Measurements from ENCODE around the gene GPR155.
A peak's percentile ranks its signal among the peaks of the same experiment; 100 is the strongest.

The GPR155 gene

GRCh38 chr2:174486563-174487107 is at the start of gene GPR155:
GPR155 (minus strand) TSS chr2:174487029; CDS start chr2:174481956, 5,073 bp downstream.
- peak; percentile 45 for DNase-seq (ENCODE audit: low spot score)

DNA sequence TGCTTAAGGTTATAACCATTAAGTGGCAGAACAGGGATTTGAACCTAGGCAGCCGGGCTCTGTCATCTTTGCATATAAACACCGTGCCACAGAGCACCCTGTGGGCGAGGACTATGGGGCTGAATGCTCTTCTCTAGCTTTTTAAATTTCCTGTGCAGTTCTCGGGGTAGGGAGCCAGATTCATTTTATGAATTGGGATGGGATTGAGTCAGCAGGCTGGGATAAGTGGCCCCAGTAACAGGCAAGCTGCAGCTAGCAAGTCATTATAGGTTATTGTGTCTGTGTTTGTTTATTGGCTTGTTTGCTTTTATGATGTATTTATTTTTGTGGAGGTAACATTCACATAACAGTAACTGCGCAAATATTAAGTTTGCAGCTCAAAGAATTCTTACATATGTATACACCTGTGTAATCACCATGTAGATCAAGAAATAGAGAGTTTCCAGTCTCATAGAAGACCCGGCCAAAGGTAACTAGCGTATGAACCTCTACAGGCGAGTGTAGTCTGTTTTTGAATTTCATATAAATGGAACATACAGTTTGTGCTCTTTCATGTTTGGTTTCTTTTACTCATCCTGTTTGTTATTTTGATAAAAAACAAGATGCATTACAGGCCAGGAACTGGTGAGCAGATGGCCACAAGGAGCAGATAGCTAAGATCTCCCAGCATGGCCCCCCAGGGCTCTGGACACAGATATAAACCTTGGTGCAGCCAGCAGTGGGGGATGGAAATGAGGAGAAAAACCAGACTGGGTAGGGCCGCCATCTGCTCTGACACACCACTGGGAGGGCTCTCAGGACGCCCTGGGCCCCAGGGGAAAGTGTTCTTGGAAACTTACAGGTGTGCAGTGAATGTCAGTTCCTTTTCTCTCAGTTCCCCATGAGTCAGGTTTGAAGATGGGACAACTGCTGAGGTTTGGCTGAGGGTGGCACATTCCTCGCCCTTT is 49.2 kb upstream of the GPR155 start:
- no peak for DNase-seq (ENCODE audit: low spot score)

- DNase-seq (ENCODE audit: low spot score), result no peak
Measured at GRCh38 chr2:174535083-174535482, 48.3 kb upstream of the GPR155 start.

DNA sequence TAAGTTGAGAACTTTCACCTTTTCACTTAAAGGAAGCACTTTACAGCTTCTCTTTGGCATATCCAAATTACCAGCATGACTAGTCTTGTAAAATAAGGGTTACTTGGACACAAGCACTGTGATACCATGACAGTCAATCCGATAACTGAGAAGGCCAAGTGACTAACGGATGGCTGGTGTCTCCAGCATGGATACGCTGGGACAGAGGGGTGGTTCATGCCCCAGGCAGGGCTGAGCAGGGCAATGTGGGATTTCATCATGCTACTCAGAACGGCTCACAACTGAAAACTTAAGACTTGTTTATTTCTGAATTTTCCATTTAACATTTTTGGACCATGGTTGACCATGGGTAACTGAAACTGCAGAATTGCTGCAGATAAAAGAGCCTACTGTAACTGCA is 43.1 kb upstream of the GPR155 start:
- no peak for DNase-seq (ENCODE audit: low spot score)

- no peak for DNase-seq (ENCODE audit: low spot score)
Measured at GRCh38 chr2:174527959-174528358, 41.1 kb upstream of the GPR155 start.

GRCh38 chr2:174527101-174527721 is 40.4 kb upstream of the GPR155 start:
- no peak for DNase-seq (ENCODE audit: low spot score)

GRCh38 chr2:174524527-174524926 is 37.7 kb upstream of the GPR155 start:
- no peak for DNase-seq (ENCODE audit: low spot score)

DNA sequence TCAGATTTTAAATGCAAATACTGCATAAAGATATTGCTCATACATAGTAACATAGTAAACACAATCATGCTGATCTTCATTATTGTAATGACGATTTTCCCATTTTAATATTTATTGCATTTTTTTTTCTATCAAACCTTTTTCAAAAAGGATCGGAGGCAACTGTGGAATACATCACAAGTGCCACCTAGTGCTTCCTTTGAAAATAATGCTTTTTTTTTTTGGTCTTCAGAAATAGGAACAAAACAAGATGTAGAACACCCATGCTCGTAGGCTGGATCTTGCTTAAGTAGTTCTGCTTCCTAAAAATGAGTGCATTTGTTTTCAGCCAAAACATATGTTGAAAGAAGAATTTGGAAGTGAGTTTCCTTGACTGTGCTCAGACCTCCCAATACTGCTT is 35.7 kb upstream of the GPR155 start:
- DNase-seq (ENCODE audit: low spot score), result peak; percentile 4

DNA sequence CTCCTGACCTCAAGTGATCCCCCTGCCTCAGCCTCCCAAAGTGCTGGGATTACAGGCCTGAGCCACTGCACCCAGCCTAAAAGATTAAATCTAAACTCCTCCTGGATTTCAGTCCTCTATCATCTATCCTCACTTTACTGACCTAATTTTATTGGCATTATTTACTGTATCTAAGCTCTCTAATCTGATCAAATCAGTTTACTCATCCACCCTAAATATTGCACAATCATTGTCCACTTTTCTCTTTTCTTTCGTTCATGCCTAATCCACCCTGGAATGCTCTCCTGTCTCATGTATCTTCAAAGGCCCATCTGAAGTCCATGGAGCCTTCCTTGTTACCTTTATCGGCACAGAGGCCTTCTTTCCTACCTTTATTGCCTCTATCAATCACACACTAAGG is 31.6 kb upstream of the GPR155 start:
- no peak for DNase-seq (ENCODE audit: low spot score)

DNA sequence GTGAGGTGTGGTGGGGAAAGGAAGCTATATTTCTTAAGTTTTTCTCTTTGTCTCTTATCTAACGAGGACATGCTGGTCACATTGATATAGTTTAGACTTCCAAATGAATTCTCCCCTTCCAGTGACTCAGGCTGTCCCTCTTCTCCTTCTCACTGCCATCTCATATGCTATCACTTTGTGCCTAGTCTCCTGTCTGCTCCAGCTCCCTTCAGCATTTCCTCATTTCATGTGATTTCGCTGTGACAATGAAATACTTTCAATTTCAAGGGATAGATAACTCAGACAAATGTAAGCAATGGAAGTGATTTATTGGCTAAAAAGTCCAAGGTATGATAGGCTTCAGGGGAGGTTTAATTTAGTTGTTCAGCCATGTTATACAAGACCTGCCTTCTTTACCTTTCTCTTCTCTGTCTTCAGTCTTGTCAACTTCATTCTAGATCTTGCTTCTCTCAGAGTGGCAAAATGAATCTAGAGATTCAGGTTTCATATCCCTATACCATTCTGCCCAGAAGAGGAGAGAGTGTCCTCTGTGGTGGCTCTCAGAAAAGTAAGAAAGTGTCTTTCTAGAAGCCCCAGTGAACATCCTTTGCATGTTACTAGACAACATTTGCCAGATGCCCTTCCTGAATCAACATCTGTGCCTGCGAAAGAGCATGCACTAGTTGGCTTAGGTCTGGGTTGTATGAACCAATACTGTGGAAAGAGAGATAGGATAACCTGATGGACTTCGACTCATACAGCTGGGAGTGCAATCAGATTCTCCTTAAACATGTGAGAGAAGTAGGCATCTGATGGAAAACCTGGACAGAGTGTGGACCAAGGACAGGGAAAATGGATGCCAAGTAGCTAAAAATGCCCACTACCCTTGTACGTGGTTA is 29.9 kb upstream of the GPR155 start:
- no peak for DNase-seq (ENCODE audit: low spot score)

- no peak for DNase-seq (ENCODE audit: low spot score)
Measured at GRCh38 chr2:174512345-174512744, 25.5 kb upstream of the GPR155 start.

- DNase-seq (ENCODE audit: low spot score), result no peak
Measured at GRCh38 chr2:174511580-174512260, 24.9 kb upstream of the GPR155 start.

GRCh38 chr2:174510583-174511189 is 23.9 kb upstream of the GPR155 start:
- DNase-seq (ENCODE audit: low spot score), result no peak

DNA sequence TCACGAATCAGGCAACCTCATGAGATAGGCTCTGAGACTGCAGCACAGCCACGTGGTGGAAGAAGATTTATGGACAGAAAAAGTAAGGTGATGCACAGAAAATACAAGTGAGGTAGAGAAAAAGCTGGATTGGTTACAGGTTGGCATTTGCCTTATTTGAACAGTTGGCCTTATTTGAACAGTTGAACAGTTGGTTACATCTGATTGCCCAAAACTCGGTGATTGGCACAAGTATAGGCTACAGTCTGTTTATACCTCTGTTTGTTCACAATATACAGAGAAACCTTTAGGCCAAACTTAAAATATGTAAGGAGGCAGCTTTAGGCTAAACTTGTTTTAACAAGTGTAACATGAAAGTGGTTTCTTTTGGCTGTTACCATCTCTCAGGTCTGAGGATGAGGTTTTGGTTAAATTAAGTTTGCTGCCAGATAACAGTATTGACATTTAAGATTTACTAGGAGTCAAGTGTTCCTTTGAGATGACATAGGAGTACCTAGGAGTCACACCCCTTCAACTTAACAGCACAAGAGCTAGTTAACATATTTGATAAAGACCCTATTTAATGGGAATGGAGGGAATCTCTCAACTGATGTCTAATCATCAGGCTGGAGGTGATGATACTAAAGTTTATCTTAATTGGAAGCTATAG is 16.5 kb upstream of the GPR155 start:
- DNase-seq (ENCODE audit: low spot score), result no peak

DNA sequence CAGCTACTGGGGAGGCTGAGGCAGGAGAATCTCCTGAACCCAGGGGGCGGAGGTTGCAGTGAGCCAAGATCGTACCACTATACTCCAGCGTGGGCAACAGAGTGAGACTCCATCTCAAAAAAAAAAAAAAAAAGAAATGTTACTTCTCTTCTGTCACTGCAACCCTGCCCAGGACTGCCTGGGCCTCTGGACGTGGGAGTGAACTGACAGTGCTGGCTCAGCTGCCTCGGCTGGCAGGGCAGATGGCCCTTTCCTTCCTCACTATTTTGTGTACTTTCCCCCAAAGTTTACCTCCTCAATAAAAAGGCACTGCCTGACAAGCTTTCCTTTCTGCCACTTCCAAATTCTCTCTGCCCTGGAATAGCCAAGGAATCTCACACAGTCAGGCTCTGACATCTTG is 12.5 kb upstream of the GPR155 start:
- no peak for DNase-seq (ENCODE audit: low spot score)

- no peak for DNase-seq (ENCODE audit: low spot score)
Measured at GRCh38 chr2:174495365-174496012, 8.7 kb upstream of the GPR155 start.

DNA sequence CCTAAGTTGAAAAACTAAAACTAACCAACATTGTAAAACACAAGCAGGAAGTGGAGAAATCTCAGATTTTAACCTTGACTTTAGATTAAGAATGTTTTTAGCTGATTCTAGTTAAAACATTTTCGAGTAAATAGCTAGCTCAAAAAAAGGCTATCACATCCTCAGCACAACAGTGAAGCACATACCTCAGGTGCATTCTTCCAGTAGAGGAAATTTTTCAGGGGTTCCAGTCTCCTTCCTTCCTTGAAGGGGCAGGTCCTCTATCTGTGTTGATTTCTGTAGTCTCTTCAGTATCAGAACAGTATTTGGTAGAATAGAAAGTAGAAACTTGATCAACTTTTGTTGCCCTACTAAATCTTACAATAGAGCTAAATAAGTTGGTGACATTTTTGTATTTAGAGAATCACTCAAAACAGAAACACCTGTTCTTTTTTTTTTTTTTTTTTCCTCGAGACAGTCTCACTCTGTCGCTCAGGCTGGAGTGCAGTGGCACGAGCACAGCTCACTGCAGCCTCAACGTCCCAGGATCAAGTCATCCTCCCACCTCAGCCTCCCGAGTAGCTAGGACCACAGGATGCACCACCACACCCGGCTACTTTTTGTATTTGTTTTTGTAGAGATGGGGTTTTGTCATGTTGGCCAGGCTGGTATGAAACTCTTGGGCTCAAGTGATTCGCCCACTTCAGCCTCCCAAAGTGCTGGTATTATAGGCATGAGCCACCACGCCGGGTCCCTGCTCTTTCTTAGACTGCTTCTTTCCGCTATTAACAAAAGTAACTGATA is 6.9 kb upstream of the GPR155 start:
- no peak for DNase-seq (ENCODE audit: low spot score)

DNA sequence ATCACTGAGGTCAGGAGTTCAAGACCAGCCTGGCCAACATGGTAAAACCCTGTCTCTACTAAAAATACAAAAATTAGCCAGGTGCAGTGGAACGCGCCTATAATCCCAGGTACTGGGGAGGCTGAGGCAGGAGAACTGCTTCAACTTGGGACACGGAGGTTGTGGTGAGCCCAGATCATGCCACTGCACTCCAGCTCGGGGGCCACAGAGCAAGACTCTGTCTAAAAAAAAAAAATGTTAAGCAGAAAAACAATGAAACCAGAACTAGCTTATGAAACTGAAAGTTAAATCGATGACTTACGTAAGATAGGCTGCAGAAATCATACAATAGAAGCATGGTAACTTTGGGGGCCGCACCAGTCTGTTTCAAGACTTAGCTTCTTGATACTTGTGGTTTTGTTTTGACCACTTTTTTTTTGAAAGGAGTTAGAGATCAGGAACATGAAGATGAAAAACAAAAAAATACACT is 6.2 kb upstream of the GPR155 start:
- DNase-seq (ENCODE audit: low spot score), result no peak

DNA sequence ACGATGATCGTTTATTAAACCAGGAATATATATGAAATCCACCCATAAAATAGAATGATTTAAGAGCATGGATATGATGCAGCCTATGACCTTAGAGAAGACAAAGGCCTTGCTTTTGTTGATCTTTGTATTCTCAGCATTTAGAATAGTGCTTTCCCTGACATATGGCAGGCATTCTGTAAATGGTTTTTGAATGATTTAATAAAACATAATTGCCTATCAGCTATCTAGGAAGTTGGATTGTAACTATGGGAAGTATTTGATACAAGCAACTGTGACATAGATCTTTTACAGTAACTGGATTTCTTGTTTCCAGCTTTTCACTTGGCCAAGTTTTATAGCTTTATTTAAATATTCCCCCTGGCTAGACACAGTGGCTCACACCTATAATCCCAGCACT is 5.1 kb upstream of the GPR155 start:
- DNase-seq (ENCODE audit: low spot score), result no peak

Data from AG08395 (cell line).